K562 (cell line): ENCODE results near the gene IRF6.

Source experiments
- CREB1 ChIP-seq, 2 experiments: sonication (generic) in 1 of 2; formaldehyde crosslinking in 1 of 2; IDR thresholded peaks; 2 replicates each; pipeline versions ENCODE4 v1.6.1 to v1.8.0; 2012 to 2022; ENCODE audit warnings: inconsistent platforms in 1 of 2, mild to moderate bottlenecking in 1 of 2, missing genetic modification reagents in 1 of 2, moderate library complexity in 1 of 2
- CTCF ChIP-seq, 3 experiments: IDR thresholded peaks in 2 of 3; conservative IDR thresholded peaks in 1 of 3; 2 replicates each; pipeline ENCODE4 v1.5.1; 2011 to 2012; ENCODE audit warnings: low read length in 3 of 3, mild to moderate bottlenecking in 3 of 3, control low read depth in 2 of 3, improper control_type of control experiment in 1 of 3, inconsistent platforms in 1 of 3, low read depth in 1 of 3, mixed read lengths in 1 of 3, moderate library complexity in 1 of 3; ENCODE audit not compliant: insufficient read depth in 2 of 3
- ESRRA ChIP-seq: fragments of 450-650 bp; IDR thresholded peaks from 2 replicates; pipeline ENCODE4 v1.6.1; 2014; ENCODE audit warnings: low read depth, mild to moderate bottlenecking, moderate library complexity, borderline replicate concordance
- FOXK1 ChIP-seq: sonication (generic); formaldehyde crosslinking; IDR thresholded peaks from 2 replicates; pipeline ENCODE4 v1.8.0; 2022; ENCODE audit warnings: missing genetic modification reagents, mild to moderate bottlenecking, borderline replicate concordance
- NR3C1 ChIP-seq: sonication (generic); formaldehyde crosslinking; IDR thresholded peaks from 2 replicates; pipeline ENCODE4 v1.8.1; 2022; ENCODE audit warnings: missing genetic modification reagents
- POLR2A ChIP-seq: fragments of 450-650 bp; conservative IDR thresholded peaks from 2 replicates; pipeline ENCODE4 v1.6.1; 2016
- SRSF9 ChIP-seq: fragments of 200-400 bp; formaldehyde crosslinking; IDR thresholded peaks from 2 replicates; pipeline ENCODE4 v1.6.1; 2017; ENCODE audit warnings: low read depth, low read length, borderline replicate concordance
- ZFPM2 ChIP-seq: fragments of 250-450 bp; sonication (Bioruptor Pico); IDR thresholded peaks from 2 replicates; pipeline ENCODE4 v1.5.1; 2022; ENCODE audit warnings: mild to moderate bottlenecking
- ZNF431 ChIP-seq: sonication (generic); formaldehyde crosslinking; IDR thresholded peaks from 2 replicates; pipeline ENCODE4 v1.8.0; 2022; ENCODE audit warnings: mild to moderate bottlenecking, missing genetic modification reagents
- TF ChIP-seq, protein P1 (sequence below): fragments of 250-450 bp; sonication (Bioruptor Pico); IDR thresholded peaks from 2 replicates; pipeline ENCODE4 v1.4.0; 2020; ENCODE audit warnings: mild to moderate bottlenecking, moderate library complexity
- TF ChIP-seq, protein P2 (sequence below): sonication (generic); formaldehyde crosslinking; IDR thresholded peaks from 2 replicates; pipeline ENCODE4 v1.8.1; 2022; ENCODE audit warnings: missing genetic modification reagents

GRCh38 chr1:209840611-209841010 lies 34.7 kb upstream of the IRF6 start:
- TF ChIP-seq ESRRA (no peak), SRSF9 (no peak), ZFPM2 (CRISPR knock-in tag) (no peak), CTCF (IDR thresholded peaks at IDR 0.05 in 2 of 3, conservative IDR thresholded peaks at IDR 0.05 in 1 of 3; ENCODE audit: insufficient read depth in 2 of 3, low read depth in 1 of 3, low read length in 3 of 3) (no peak), NR3C1 (CRISPR knock-in tag) (no peak), FOXK1 (CRISPR knock-in tag) (no peak), ZNF431 (CRISPR knock-in tag) (no peak), POLR2A (no peak), CREB1 (IDR thresholded peaks at IDR 0.05) (no peak), CREB1 (CRISPR knock-in tag; IDR thresholded peaks at IDR 0.05) (no peak)
- TF ChIP-seq, protein P1, sequence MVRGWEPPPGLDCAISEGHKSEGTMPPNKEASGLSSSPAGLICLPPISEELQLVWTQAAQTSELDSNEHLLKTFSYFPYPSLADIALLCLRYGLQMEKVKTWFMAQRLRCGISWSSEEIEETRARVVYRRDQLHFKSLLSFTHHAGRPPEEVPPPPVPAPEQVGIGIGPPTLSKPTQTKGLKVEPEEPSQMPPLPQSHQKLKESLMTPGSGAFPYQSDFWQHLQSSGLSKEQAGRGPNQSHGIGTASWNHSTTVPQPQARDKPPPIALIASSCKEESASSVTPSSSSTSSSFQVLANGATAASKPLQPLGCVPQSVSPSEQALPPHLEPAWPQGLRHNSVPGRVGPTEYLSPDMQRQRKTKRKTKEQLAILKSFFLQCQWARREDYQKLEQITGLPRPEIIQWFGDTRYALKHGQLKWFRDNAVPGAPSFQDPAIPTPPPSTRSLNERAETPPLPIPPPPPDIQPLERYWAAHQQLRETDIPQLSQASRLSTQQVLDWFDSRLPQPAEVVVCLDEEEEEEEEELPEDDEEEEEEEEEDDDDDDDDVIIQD (CRISPR knock-in tag): no peak
- TF ChIP-seq, protein P2, sequence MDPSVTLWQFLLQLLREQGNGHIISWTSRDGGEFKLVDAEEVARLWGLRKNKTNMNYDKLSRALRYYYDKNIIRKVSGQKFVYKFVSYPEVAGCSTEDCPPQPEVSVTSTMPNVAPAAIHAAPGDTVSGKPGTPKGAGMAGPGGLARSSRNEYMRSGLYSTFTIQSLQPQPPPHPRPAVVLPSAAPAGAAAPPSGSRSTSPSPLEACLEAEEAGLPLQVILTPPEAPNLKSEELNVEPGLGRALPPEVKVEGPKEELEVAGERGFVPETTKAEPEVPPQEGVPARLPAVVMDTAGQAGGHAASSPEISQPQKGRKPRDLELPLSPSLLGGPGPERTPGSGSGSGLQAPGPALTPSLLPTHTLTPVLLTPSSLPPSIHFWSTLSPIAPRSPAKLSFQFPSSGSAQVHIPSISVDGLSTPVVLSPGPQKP (CRISPR knock-in tag): no peak
